Calu3 (cell line): Measurements from ENCODE around the gene ATP6V1G3. TPM values are rescaled to one million over a fixed set of nuclear protein-coding genes. Genes with fewer than 3 reads are reported as not detected.

Source experiments
- BruUV-seq: library from RNA; stranded (reverse); fragments of 400-500 nt; replicated peaks from 2 replicates; lab custom pipeline; 2021; lab: Mats Ljungman, UMichigan
- CTCF ChIA-PET: fragments of 300-600 bp; sonication (Branson Sonifier 250); formaldehyde crosslinking; loops from one replicate; lab custom pipeline; 2022; ENCODE audit warnings: antibody characterized with exemption; lab: Charles Lee
- DNase-seq: peaks from one replicate; pipeline ENCODE4 v3.0.0; 2022
- H3K27ac Mint-ChIP-seq: one replicate; pipeline ENCODE4 v1.8.0; 2022; ENCODE audit warnings: mixed read lengths; ENCODE audit not compliant: unreplicated experiment
- H3K27me3 Mint-ChIP-seq: one replicate; pipeline ENCODE4 v1.8.0; 2022; ENCODE audit warnings: mixed read lengths; ENCODE audit not compliant: unreplicated experiment
- H3K36me3 Mint-ChIP-seq: one replicate; pipeline ENCODE4 v1.8.0; 2022; ENCODE audit warnings: mild to moderate bottlenecking, moderate library complexity, mixed read lengths; ENCODE audit not compliant: insufficient read depth, unreplicated experiment
- H3K4me1 Mint-ChIP-seq: one replicate; pipeline ENCODE4 v1.8.0; 2022; ENCODE audit warnings: mild to moderate bottlenecking, low read depth, mixed read lengths; ENCODE audit not compliant: unreplicated experiment
- H3K4me3 Mint-ChIP-seq: one replicate; pipeline ENCODE4 v1.8.0; 2022; ENCODE audit warnings: mild to moderate bottlenecking, low read depth, moderate library complexity, mixed read lengths; ENCODE audit not compliant: unreplicated experiment
- H3K9me3 Mint-ChIP-seq: one replicate; pipeline ENCODE4 v1.8.0; 2022; ENCODE audit warnings: low read depth, mixed read lengths; ENCODE audit not compliant: unreplicated experiment
- intact Hi-C: fragments of 100-400 bp; cut with micrococcal nuclease; formaldehyde crosslinking; loops from one replicate; pipeline ENCODE4 v1.10.0; 2022; ENCODE audit not compliant: unreplicated experiment
- total RNA-seq: library from RNA; stranded (reverse); gene quantifications from 2 replicates; pipeline ENCODE4 v1.2.3, GENCODE V29; 2022
- TF ChIP-seq, protein P1 (sequence below): fragments of 200-600 bp; IDR thresholded peaks from one replicate; pipeline ENCODE4 v1.8.0; 2022; ENCODE audit warnings: antibody characterized with exemption; ENCODE audit not compliant: unreplicated experiment

The ATP6V1G3 gene
- total RNA-seq, 1 experiment from 2014 or later, result not detected

- peaks cover 18% of the 10 kb centered on the region for H3K4me1 Mint-ChIP-seq
- CTCF ChIA-PET, result no interaction called here
- no peak overlapping the region for H3K4me3 Mint-ChIP-seq
Measured at GRCh38 chr1:198520524-198521254, 19.8 kb downstream of the ATP6V1G3 start.

DNA sequence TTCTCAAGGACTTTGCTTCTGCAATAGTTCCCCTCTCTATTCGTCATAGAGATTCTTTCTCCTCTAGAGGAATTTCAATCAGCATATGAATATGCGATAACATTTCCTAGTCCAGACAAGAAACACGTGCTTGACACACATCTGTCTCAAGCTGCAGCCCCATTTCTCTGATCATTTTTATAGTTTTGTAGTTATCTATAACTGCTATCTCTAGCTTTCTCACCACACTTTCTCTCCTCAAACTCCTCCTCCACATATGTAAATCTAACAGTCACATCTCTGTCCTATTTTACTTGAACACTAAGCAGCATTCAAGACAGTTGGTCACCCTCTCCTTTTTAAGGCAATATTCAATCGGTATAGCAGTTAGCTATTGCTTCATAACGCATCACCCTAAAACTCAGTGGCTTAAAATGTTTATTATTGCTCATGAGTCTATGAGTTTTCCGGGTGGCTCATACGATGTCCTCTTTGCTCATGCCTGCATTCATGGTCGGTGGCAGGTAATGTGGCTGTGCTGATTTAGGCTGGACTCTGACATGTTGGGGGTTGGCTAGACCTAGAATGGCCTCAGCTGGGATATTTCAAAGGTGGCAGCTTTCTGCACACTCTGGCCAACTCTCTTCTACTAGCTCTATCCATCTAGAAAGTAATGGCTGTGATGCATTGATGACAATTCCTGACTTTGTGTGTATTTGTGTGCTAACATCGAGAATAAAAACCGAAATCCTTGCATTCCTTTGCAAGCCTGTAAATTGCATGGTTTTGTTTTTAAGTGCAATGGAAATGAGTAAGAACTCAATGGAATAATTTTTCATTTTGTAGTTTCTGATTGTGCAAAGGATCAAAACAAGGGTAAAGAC is 20.6 kb downstream of the ATP6V1G3 start:
- CTCF ChIA-PET, result interaction anchor here (0.8 kb wide), 1 partner anchor 7 kb away, joined by 3 read pairs; no protein-coding TSS in a partner anchor
- Mint-ChIP-seq H3K27ac (no peak overlapping the region), H3K27me3 (no peaks in the 10 kb centered on the region), H3K36me3 (no peaks in the 10 kb centered on the region), H3K4me1 (peaks cover 18% of the 10 kb centered on the region), H3K4me3 (no peak overlapping the region), H3K9me3 (no peaks in the 10 kb centered on the region)
- no TSS peak for BruUV-seq
- intact Hi-C loops, result no loop called here
- no peak for DNase-seq
- TF ChIP-seq, protein P1, sequence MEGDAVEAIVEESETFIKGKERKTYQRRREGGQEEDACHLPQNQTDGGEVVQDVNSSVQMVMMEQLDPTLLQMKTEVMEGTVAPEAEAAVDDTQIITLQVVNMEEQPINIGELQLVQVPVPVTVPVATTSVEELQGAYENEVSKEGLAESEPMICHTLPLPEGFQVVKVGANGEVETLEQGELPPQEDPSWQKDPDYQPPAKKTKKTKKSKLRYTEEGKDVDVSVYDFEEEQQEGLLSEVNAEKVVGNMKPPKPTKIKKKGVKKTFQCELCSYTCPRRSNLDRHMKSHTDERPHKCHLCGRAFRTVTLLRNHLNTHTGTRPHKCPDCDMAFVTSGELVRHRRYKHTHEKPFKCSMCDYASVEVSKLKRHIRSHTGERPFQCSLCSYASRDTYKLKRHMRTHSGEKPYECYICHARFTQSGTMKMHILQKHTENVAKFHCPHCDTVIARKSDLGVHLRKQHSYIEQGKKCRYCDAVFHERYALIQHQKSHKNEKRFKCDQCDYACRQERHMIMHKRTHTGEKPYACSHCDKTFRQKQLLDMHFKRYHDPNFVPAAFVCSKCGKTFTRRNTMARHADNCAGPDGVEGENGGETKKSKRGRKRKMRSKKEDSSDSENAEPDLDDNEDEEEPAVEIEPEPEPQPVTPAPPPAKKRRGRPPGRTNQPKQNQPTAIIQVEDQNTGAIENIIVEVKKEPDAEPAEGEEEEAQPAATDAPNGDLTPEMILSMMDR, result no peak

More at GRCh38 chr1:198520524-198521254, 19.8 kb downstream of the ATP6V1G3 start:
- Mint-ChIP-seq H3K27me3 (no peaks in the 10 kb centered on the region), H3K27ac (no peak overlapping the region), H3K9me3 (no peaks in the 10 kb centered on the region), H3K36me3 (no peaks in the 10 kb centered on the region)
- DNase-seq, result no peak
- BruUV-seq, result no TSS peak
- intact Hi-C loops, result no loop called here
- TF ChIP-seq, protein P1, result no peak

DNA sequence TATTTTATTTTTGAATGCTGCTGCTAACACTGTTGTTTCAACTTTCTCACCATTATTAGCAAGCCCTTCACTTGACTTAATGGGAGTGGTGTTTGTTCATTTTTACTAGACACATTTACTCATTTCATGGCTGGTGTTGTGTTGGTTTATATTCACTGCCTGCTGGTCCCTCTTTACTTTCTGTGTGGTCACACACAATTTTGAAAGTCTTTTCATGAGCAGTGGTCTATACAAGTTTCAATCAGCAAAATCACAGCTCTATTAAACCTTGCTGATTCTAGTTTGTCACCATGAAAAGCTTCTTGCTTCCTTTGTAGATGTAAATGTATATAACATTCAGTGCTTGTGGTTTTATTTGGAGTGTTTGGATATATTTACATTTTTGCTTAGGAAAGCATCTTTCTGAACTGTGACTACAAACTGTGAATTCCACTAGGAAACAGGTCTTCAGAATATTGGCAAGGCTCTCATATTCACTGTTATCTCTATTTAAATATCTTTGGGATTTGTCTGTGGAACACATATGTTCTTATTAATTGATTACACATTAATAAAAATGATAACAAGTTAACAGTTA is 22.8 kb downstream of the ATP6V1G3 start:
- no peak overlapping the region for H3K27ac Mint-ChIP-seq
- H3K4me3 Mint-ChIP-seq, result no peak overlapping the region
- DNase-seq, result no peak
- H3K36me3 Mint-ChIP-seq, result no peaks in the 10 kb centered on the region
- BruUV-seq, result no TSS peak
- CTCF ChIA-PET, result no interaction called here
- no peaks in the 10 kb centered on the region for H3K9me3 Mint-ChIP-seq
- TF ChIP-seq, protein P1, result no peak
- peaks cover 18% of the 10 kb centered on the region for H3K4me1 Mint-ChIP-seq
- no peaks in the 10 kb centered on the region for H3K27me3 Mint-ChIP-seq
- intact Hi-C loops, result no loop called here

DNA sequence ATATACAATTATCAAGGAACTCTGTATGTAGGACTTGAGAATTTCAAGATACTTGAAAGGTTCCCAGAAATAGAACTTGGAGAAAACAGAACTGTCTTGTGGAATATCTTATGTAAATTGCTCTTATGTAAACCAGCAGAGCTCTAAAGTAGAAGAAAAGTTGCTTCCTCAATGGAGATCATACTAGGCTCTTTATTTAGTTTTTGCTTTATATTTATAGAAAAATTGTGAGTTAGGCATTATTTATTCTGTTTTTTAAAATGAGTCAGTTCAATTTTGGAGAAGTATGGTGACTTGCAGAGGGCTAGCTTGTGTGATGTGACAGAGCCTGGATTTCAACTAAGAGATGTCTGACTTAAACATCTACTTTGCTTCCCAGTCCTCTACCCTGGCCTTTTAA is 40.4 kb downstream of the ATP6V1G3 start:
- no peak overlapping the region for H3K27ac Mint-ChIP-seq
- H3K4me1 Mint-ChIP-seq, result peaks cover 42% of the 10 kb centered on the region
- no peak overlapping the region for H3K4me3 Mint-ChIP-seq
- H3K27me3 Mint-ChIP-seq, result no peaks in the 10 kb centered on the region
- CTCF ChIA-PET, result no interaction called here
- TF ChIP-seq, protein P1, result no peak
- intact Hi-C loops, result no loop called here
- H3K36me3 Mint-ChIP-seq, result no peaks in the 10 kb centered on the region
- BruUV-seq, result no TSS peak
- no peak for DNase-seq
- H3K9me3 Mint-ChIP-seq, result peaks cover 5% of the 10 kb centered on the region
